HUES64 (cell line): ENCODE measurements around the gene PHLDB2.

Source experiments
- H3K27ac ChIP-seq: 2 replicates; pipeline ENCODE4 v1.7.0; 2013; ENCODE audit warnings: low read depth, low read length, inconsistent platforms
- H3K27me3 ChIP-seq: 2 replicates; pipeline ENCODE4 v1.6.1; 2013; ENCODE audit warnings: mild to moderate bottlenecking, low read length; ENCODE audit not compliant: insufficient read depth
- H3K36me3 ChIP-seq: 2 replicates; pipeline ENCODE4 v1.6.1; 2013; ENCODE audit warnings: mild to moderate bottlenecking, low read length; ENCODE audit not compliant: insufficient read depth
- H3K4me1 ChIP-seq: 2 replicates; pipeline ENCODE4 v1.6.1; 2013; ENCODE audit warnings: mild to moderate bottlenecking, low read length, moderate library complexity; ENCODE audit not compliant: insufficient read depth
- H3K4me3 ChIP-seq: 2 replicates; pipeline ENCODE4 v1.5.1; 2013; ENCODE audit warnings: mild to moderate bottlenecking, low read length, moderate library complexity
- H3K9ac ChIP-seq: 2 replicates; pipeline ENCODE4 v1.6.1; 2013; ENCODE audit warnings: mild to moderate bottlenecking, low read depth, low read length
- H3K9me3 ChIP-seq: 2 replicates; pipeline ENCODE4 v1.6.1; 2013; ENCODE audit warnings: low read depth, low read length; ENCODE audit not compliant: insufficient read depth
- WGBS: fragments of 150-250, 120-280 bp; methylation state at CpG from one replicate; pipeline ENCODE4 v1.1.7; 2013; ENCODE audit warnings: missing lambda C conversion rate; 5-methylcytosine and 5-hydroxymethylcytosine counted together

The PHLDB2 gene

DNA sequence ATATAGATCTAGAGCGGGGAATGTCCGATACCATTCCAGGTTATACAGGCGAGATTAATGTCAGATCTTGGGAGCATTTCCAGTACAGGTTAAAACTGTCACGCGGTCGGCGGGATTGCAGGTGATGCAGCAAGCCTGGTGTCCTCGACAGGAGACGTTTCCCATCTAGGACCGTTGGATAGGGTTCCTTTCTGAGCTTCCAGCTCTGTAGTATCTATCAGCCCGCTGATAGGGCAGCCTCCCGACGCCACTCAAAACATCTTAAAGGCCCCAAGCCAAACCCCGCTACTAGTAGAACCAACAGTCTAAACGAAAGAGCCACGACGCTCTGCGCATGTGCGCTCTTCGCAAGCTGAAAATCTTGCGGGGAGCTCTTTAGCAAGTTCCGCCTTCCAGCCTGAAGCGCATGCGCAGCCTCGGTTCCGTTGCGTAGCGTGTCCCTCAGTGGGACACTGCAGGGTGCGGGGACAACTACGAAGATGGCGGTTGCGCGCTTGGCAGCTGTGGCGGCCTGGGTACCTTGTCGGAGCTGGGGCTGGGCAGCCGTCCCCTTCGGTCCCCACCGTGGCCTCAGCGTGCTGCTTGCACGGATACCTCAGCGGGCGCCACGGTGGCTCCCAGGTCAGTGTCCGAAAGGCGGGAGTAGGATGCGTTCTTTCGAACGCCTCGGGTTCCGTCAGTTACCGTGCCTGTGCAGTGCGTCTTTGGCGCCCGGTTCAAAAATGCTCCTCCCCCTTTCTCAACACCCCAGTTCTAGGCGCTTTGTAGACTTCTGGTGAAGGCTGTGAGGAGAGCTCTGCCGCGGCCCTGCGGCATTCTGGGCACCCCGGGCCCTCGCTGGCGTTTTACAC is 119.7 kb downstream of the PHLDB2 start, which contains the start of gene ABHD10:
Gene ABHD10, plus strand, starts transcription at position 444 of the 851 bp plus-strand sequence. Its CDS starts 36 bp downstream, at position 480.
- H3K27ac ChIP-seq = peak within 1 kb of the TSS; percentile 71
- peak within 1 kb of the TSS; percentile 96 for H3K4me3 ChIP-seq
- H3K36me3 ChIP-seq = peaks cover 15% of the 10 kb centered on the region
- 3% methylated on average over 61 of the region's 61 CpGs for WGBS
- no peaks in the 10 kb centered on the region for H3K27me3 ChIP-seq
- H3K4me1 ChIP-seq = peaks cover 7% of the 10 kb centered on the region
- no peaks in the 10 kb centered on the region for H3K9me3 ChIP-seq
- peak within 1 kb of the TSS; percentile 87 for H3K9ac ChIP-seq

DNA sequence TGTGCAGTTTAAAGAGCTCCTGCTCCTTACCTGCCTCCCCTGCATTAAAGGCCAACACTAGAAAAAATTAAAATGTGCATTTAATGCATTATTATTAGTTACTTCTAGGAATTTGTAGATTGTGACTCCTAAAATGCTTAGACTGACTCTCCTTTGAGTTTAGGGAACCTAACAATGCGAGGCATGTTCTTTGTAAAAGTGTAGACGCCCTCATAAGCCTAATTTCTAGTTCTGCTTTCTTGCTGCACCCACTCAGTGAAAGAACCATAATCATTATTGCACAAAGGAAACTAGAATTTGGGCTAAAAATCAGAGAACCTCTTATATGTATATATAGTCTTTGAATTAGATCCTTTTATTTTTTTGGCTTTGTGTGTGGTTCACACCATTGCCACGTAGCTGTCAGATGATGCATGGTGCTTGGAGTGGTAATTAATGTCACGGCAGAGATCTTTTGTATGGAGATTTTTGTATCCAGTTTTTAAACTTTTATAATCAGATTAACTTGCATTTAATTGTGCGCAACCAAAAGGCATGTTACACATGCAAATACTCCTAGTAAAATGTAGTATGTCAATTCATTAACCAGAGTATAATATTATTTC is 120.5 kb downstream of the PHLDB2 start:
- Histone ChIP-seq H3K4me3 (peak overlapping the region; percentile 96), H3K9me3 (no peaks in the 10 kb centered on the region), H3K27me3 (no peaks in the 10 kb centered on the region), H3K9ac (peak overlapping the region; percentile 87), H3K4me1 (peaks cover 7% of the 10 kb centered on the region), H3K36me3 (peaks cover 11% of the 10 kb centered on the region), H3K27ac (peak overlapping the region; percentile 71)
- WGBS = 19% methylated on average over 4 of the region's 5 CpGs

DNA sequence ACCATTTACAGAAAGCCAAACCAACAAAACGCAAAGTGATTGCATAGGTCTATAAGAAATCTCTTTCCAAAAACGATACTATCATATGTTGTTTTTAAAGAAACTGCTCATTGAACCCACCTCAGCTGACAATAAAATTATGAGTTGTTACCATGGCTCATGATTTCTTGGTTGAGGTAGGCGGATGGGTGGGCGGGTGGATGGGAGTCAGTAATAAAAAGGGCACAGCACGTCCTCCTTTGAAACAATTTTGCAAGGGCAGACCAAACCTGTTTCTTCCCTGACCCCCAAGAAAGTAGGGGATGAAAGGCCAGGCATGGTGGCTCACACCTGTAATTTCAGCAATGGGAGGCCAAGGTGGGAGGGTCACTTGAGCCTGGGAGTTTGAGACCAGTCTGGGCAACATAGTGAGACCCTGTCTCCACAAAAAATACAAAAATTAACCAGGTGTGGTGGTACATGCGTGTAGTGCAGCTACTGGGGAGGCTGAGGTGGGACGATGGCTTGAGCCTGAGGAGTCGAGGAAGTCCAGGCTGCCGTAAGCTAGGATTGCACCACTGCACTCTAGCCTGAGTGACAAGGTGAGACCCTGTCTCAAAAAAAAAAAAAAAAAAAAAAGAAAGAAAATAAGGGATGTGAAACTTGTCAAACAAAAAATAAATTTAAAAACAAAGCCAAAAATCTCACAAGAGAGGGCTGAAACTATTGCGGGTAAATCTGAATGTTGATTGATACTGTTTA is 121.8 kb downstream of the PHLDB2 start:
- Histone ChIP-seq H3K9ac (no peak overlapping the region), H3K27ac (no peak overlapping the region), H3K9me3 (no peaks in the 10 kb centered on the region), H3K4me1 (peaks cover 7% of the 10 kb centered on the region), H3K36me3 (peaks cover 12% of the 10 kb centered on the region), H3K27me3 (no peaks in the 10 kb centered on the region), H3K4me3 (no peak overlapping the region)
- WGBS = 93% methylated on average over 10 of the region's 10 CpGs

DNA sequence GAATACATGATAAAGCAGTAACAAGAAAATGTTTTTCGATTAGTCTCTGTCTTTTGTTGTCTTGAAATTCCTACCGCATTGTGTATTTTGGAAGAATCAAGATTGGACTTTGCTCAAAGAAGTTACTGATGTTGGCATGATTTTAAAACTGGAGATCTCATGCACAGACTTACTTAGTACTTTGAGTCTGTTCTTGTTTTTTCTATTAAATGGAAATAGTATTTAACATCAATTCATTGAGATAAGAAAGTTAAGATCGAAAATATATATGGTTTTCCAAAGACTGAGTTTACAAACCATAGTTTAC is 122.3 kb downstream of the PHLDB2 start:
- Histone ChIP-seq H3K4me1 (peaks cover 7% of the 10 kb centered on the region), H3K9ac (no peak overlapping the region), H3K36me3 (peaks cover 12% of the 10 kb centered on the region), H3K9me3 (no peaks in the 10 kb centered on the region), H3K27me3 (no peaks in the 10 kb centered on the region), H3K4me3 (no peak overlapping the region), H3K27ac (no peak overlapping the region)
- WGBS = 96% methylated on average over 2 of the region's 3 CpGs

DNA sequence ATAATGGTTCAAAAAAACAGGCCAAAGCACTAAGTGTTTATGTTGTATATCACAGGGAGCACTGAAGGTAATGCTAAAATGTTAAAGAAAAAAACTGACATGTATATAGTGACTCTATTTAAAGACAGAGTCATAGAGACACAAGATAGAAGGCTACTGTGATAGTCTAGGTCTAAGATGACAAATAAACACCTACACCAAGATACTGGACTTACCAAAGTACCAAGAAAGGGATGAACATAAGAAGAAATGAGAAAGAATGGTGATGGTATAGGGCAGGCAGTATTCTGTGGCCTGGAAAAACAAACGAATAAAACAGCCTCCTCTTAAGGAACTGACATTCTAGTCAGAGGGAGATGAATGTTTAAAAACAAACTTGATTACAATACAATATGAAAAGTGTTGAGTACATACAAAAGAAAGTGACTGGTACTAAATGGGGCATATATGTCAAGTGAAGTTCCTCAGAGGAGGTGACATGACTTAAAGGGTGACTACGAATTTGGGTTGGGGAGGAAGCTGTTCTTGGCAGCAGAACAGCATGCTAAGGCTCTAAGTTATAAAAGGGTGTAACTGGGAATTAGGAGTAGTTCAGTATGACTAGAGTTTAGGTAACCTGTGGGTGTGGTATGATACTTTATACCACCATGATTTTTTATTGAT is 125.7 kb downstream of the PHLDB2 start:
- Histone ChIP-seq H3K36me3 (peaks cover 39% of the 10 kb centered on the region), H3K27me3 (no peaks in the 10 kb centered on the region), H3K9me3 (no peaks in the 10 kb centered on the region), H3K27ac (no peak overlapping the region), H3K9ac (no peak overlapping the region), H3K4me3 (no peak overlapping the region), H3K4me1 (peaks cover 5% of the 10 kb centered on the region)
- 92% methylated on average over 2 of the region's 2 CpGs for WGBS

GRCh38 chr3:111986800-111987199 is 127.7 kb downstream of the PHLDB2 start:
- H3K27ac ChIP-seq = no peak overlapping the region
- WGBS = 87% methylated on average over 3 of the region's 3 CpGs
- no peaks in the 10 kb centered on the region for H3K27me3 ChIP-seq
- H3K36me3 ChIP-seq = peaks cover 58% of the 10 kb centered on the region
- no peak overlapping the region for H3K9ac ChIP-seq
- H3K4me3 ChIP-seq = no peak overlapping the region
- H3K9me3 ChIP-seq = no peaks in the 10 kb centered on the region
- no peaks in the 10 kb centered on the region for H3K4me1 ChIP-seq

GRCh38 chr3:111989061-111989678 is 130.1 kb downstream of the PHLDB2 start:
- H3K27me3 ChIP-seq = no peaks in the 10 kb centered on the region
- no peaks in the 10 kb centered on the region for H3K9me3 ChIP-seq
- no peak overlapping the region for H3K9ac ChIP-seq
- peaks cover 5% of the 10 kb centered on the region for H3K4me1 ChIP-seq
- H3K4me3 ChIP-seq = no peak overlapping the region
- H3K36me3 ChIP-seq = peaks cover 58% of the 10 kb centered on the region
- no peak overlapping the region for H3K27ac ChIP-seq
- 76% methylated on average over 3 of the region's 3 CpGs for WGBS

- H3K4me1 ChIP-seq = peaks cover 5% of the 10 kb centered on the region
- H3K36me3 ChIP-seq = peaks cover 41% of the 10 kb centered on the region
- H3K27me3 ChIP-seq = peaks cover 8% of the 10 kb centered on the region; the same call in 1 of the 2 replicates
- H3K9ac ChIP-seq = no peak overlapping the region
- no peak overlapping the region for H3K4me3 ChIP-seq
- 90% methylated on average over 2 of the region's 2 CpGs for WGBS
- H3K27ac ChIP-seq = no peak overlapping the region
- H3K9me3 ChIP-seq = no peaks in the 10 kb centered on the region
These were observed 134.0 kb downstream of the PHLDB2 start for GRCh38 chr3:111993038-111993437.

GRCh38 chr3:111998636-111999483 is 139.8 kb downstream of the PHLDB2 start, which contains the start of gene TAGLN3:
TSS of gene TAGLN3 (plus strand) at chr3:111998922. CDS start at chr3:111999423, 501 bp downstream.
- H3K9ac ChIP-seq = peak within 1 kb of the TSS; percentile 71
- peak within 1 kb of the TSS; percentile 78 for H3K4me3 ChIP-seq
- peaks cover 36% of the 10 kb centered on the region for H3K27me3 ChIP-seq

More at GRCh38 chr3:111998636-111999483, 139.8 kb downstream of the PHLDB2 start, which contains the start of gene TAGLN3:
- Histone ChIP-seq H3K36me3 (no peaks in the 10 kb centered on the region), H3K9me3 (no peaks in the 10 kb centered on the region), H3K27ac (peak within 1 kb of the TSS; percentile 38), H3K4me1 (peaks cover 30% of the 10 kb centered on the region)
- WGBS = 2% methylated on average over 30 of the region's 30 CpGs
